GM15510 (cell line): ENCODE results near the gene TENM4.

ENCODE experiments used
- POLR2A ChIP-seq: IDR thresholded peaks from 3 replicates; pipeline ENCODE4 v1.6.1; 2011; ENCODE audit warnings: borderline replicate concordance; ENCODE audit not compliant: insufficient read length; ENCODE audit errors: extremely low read depth

The TENM4 gene

GRCh38 chr11:79461666-79462645 is 21.1 kb upstream of the TENM4 start:
- no peak for TF ChIP-seq POLR2A

GRCh38 chr11:79461144-79461543 is 20.3 kb upstream of the TENM4 start:
- no peak for TF ChIP-seq POLR2A

GRCh38 chr11:79458709-79459108 is 17.9 kb upstream of the TENM4 start:
- no peak for TF ChIP-seq POLR2A

GRCh38 chr11:79456501-79456900 is 15.7 kb upstream of the TENM4 start:
- TF ChIP-seq POLR2A: no peak

- no peak for TF ChIP-seq POLR2A
These were observed 12.8 kb upstream of the TENM4 start for GRCh38 chr11:79453617-79454016.

GRCh38 chr11:79449040-79449439 is 8.2 kb upstream of the TENM4 start:
- TF ChIP-seq POLR2A: no peak

- no peak for TF ChIP-seq POLR2A
These were observed 6.4 kb upstream of the TENM4 start for GRCh38 chr11:79447038-79447786.

GRCh38 chr11:79444923-79445322 is 4.1 kb upstream of the TENM4 start:
- TF ChIP-seq POLR2A: no peak

GRCh38 chr11:79441461-79441875 is 638 bp upstream of the TENM4 start:
- TF ChIP-seq POLR2A: no peak

- no peak for TF ChIP-seq POLR2A
These were observed 802 bp downstream of the TENM4 start for GRCh38 chr11:79439886-79440570.

GRCh38 chr11:79439410-79439885 is 1.4 kb downstream of the TENM4 start:
- no peak for TF ChIP-seq POLR2A

GRCh38 chr11:79438631-79439409 is 2.0 kb downstream of the TENM4 start:
- TF ChIP-seq POLR2A: no peak

GRCh38 chr11:79437981-79438630 is 2.7 kb downstream of the TENM4 start:
- no peak for TF ChIP-seq POLR2A
